ENCODE results near the gene NRXN3. TPM values are rescaled to one million over a fixed set of nuclear protein-coding genes. Genes with fewer than 3 reads are reported as not detected.

The NRXN3 gene
- total and polyA plus RNA-seq, 4 donors, result 21.9 to 73.4 (median 65.7) TPM

DNA sequence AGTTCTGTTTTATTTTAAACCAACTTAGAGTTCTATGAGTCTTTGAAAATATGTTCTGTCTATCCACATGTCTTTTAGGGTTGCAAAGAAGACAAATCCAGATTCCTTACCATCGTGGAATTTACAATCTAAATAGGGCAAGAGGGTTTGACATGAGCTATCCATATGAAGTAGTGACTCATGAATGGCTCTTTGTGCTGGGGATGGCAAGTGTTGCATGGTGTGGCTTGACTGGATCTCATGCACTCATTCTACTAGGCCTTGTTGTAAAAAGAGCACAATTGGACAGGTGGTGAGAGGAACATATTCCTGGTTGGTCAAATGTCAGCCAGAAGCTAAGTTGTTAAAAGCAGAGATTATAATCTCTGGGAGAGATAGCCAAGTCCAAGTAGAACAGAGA, 1532.0 kb downstream of the NRXN3 start:
- Histone ChIP-seq H3K27me3 (ENCODE audit: control insufficient read depth, insufficient read depth, low read length) (no peaks in the 10 kb centered on the region), H3K4me1 (ENCODE audit: control insufficient read depth, insufficient read depth, low read length) (no peaks in the 10 kb centered on the region), H3K27ac (ENCODE audit: low read depth, low read length) (no peak overlapping the region), H3K36me3 (ENCODE audit: control insufficient read depth, insufficient read depth, low read length) (no peaks in the 10 kb centered on the region), H3K9me3 (ENCODE audit: control insufficient read depth, insufficient read depth, low read length) (no peaks in the 10 kb centered on the region), H3K4me3 (ENCODE audit: low read depth, low read length) (no peak overlapping the region)
- no peak for DNase-seq (ENCODE audit: low read depth in 4 of 6, low spot score in 6 of 6)
- no CpG with 5 or more reads among the region's 1 CpG for WGBS (ENCODE audit: insufficient coverage)

GRCh38 chr14:79703209-79703608, 1533.0 kb downstream of the NRXN3 start:
- Histone ChIP-seq H3K9me3 (ENCODE audit: control insufficient read depth, insufficient read depth, low read length) (no peaks in the 10 kb centered on the region), H3K36me3 (ENCODE audit: control insufficient read depth, insufficient read depth, low read length) (no peaks in the 10 kb centered on the region), H3K27me3 (ENCODE audit: control insufficient read depth, insufficient read depth, low read length) (no peaks in the 10 kb centered on the region), H3K4me3 (ENCODE audit: low read depth, low read length) (no peak overlapping the region), H3K4me1 (ENCODE audit: control insufficient read depth, insufficient read depth, low read length) (no peaks in the 10 kb centered on the region), H3K27ac (ENCODE audit: low read depth, low read length) (no peak overlapping the region)
- DNase-seq (ENCODE audit: low read depth in 4 of 6, low spot score in 6 of 6), result no peak
- WGBS (ENCODE audit: insufficient coverage), result 100% methylated on average over 2 of the region's 7 CpGs

DNA sequence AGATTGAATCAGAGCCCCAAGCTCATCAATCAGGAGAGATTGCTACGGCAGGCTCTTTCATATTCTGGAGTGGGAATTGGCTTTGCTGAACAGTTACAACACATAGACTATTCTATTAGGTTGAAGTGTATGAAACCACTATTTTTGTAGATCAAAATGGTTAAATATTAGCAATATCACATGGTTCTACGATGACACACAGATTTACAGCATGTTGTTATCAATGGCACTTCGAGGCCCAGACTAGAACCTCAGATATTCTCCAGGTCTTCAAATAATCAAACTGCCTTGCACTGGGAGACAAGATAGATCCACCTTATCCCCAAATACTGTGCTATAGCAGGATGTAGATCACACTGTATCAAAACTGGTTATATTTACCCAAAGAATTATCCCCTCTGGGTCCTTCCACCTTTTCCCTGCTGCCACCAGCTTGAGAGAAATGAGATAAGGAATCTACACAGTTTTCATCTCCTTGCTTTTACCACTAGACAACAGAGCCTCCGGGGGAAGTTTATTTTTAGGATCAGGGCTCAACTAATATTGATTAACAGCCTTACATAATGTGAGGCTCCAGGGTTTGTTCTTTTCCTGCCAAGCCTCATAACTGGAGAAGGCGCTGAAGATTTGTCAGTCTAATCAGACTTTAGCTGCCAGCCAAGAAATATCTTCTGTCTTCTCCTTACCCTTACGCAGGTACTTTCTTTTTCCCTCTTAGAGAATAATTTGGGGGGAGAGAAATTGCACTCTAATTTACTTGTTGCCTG, 1534.1 kb downstream of the NRXN3 start:
- Histone ChIP-seq H3K9me3 (ENCODE audit: control insufficient read depth, insufficient read depth, low read length) (no peaks in the 10 kb centered on the region), H3K27me3 (ENCODE audit: control insufficient read depth, insufficient read depth, low read length) (no peaks in the 10 kb centered on the region), H3K4me1 (ENCODE audit: control insufficient read depth, insufficient read depth, low read length) (no peaks in the 10 kb centered on the region), H3K4me3 (ENCODE audit: low read depth, low read length) (no peak overlapping the region), H3K27ac (ENCODE audit: low read depth, low read length) (no peak overlapping the region), H3K36me3 (ENCODE audit: control insufficient read depth, insufficient read depth, low read length) (no peaks in the 10 kb centered on the region)
- peak in 1 of 6 donors; percentile 44 for DNase-seq (ENCODE audit: low read depth in 4 of 6, low spot score in 6 of 6)
- WGBS (ENCODE audit: insufficient coverage), result 83% methylated on average over 1 of the region's 6 CpGs

- H3K4me3 ChIP-seq (ENCODE audit: low read depth, low read length), result no peak overlapping the region
- DNase-seq (ENCODE audit: low read depth in 4 of 6, low spot score in 6 of 6), result no peak
- no peaks in the 10 kb centered on the region for H3K9me3 ChIP-seq (ENCODE audit: control insufficient read depth, insufficient read depth, low read length)
- no peak overlapping the region for H3K27ac ChIP-seq (ENCODE audit: low read depth, low read length)
- H3K36me3 ChIP-seq (ENCODE audit: control insufficient read depth, insufficient read depth, low read length), result no peaks in the 10 kb centered on the region
- 91% methylated on average over 5 of the region's 11 CpGs for WGBS (ENCODE audit: insufficient coverage)
- no peaks in the 10 kb centered on the region for H3K27me3 ChIP-seq (ENCODE audit: control insufficient read depth, insufficient read depth, low read length)
- no peaks in the 10 kb centered on the region for H3K4me1 ChIP-seq (ENCODE audit: control insufficient read depth, insufficient read depth, low read length)
These were observed 1535.1 kb downstream of the NRXN3 start for GRCh38 chr14:79705126-79705894.

GRCh38 chr14:79706382-79706781, 1536.2 kb downstream of the NRXN3 start:
- Histone ChIP-seq H3K27me3 (ENCODE audit: control insufficient read depth, insufficient read depth, low read length) (no peaks in the 10 kb centered on the region), H3K4me1 (ENCODE audit: control insufficient read depth, insufficient read depth, low read length) (no peaks in the 10 kb centered on the region), H3K36me3 (ENCODE audit: control insufficient read depth, insufficient read depth, low read length) (no peaks in the 10 kb centered on the region), H3K27ac (ENCODE audit: low read depth, low read length) (no peak overlapping the region), H3K9me3 (ENCODE audit: control insufficient read depth, insufficient read depth, low read length) (no peaks in the 10 kb centered on the region), H3K4me3 (ENCODE audit: low read depth, low read length) (no peak overlapping the region)
- DNase-seq (ENCODE audit: low read depth in 4 of 6, low spot score in 6 of 6), result peak in 1 of 6 donors; percentile 47
- no CpG with 5 or more reads among the region's 2 CpGs for WGBS (ENCODE audit: insufficient coverage)

- H3K9me3 ChIP-seq (ENCODE audit: control insufficient read depth, insufficient read depth, low read length), result no peaks in the 10 kb centered on the region
- no peak overlapping the region for H3K27ac ChIP-seq (ENCODE audit: low read depth, low read length)
- peak in 1 of 6 donors; percentile 73 for DNase-seq (ENCODE audit: low read depth in 4 of 6, low spot score in 6 of 6)
- no peaks in the 10 kb centered on the region for H3K4me1 ChIP-seq (ENCODE audit: control insufficient read depth, insufficient read depth, low read length)
- no peaks in the 10 kb centered on the region for H3K27me3 ChIP-seq (ENCODE audit: control insufficient read depth, insufficient read depth, low read length)
- H3K36me3 ChIP-seq (ENCODE audit: control insufficient read depth, insufficient read depth, low read length), result no peaks in the 10 kb centered on the region
- no peak overlapping the region for H3K4me3 ChIP-seq (ENCODE audit: low read depth, low read length)
- no CpG with 5 or more reads among the region's 9 CpGs for WGBS (ENCODE audit: insufficient coverage)
These were observed 1538.5 kb downstream of the NRXN3 start for GRCh38 chr14:79708426-79709388.

GRCh38 chr14:79709573-79709972, 1539.4 kb downstream of the NRXN3 start:
- DNase-seq (ENCODE audit: low read depth in 4 of 6, low spot score in 6 of 6), result peak in 1 of 6 donors; percentile 77
- Histone ChIP-seq H3K9me3 (ENCODE audit: control insufficient read depth, insufficient read depth, low read length) (no peaks in the 10 kb centered on the region), H3K27ac (ENCODE audit: low read depth, low read length) (no peak overlapping the region), H3K36me3 (ENCODE audit: control insufficient read depth, insufficient read depth, low read length) (no peaks in the 10 kb centered on the region), H3K4me3 (ENCODE audit: low read depth, low read length) (no peak overlapping the region), H3K4me1 (ENCODE audit: control insufficient read depth, insufficient read depth, low read length) (no peaks in the 10 kb centered on the region), H3K27me3 (ENCODE audit: control insufficient read depth, insufficient read depth, low read length) (no peaks in the 10 kb centered on the region)
- no CpG with 5 or more reads among the region's 3 CpGs for WGBS (ENCODE audit: insufficient coverage)

DNA sequence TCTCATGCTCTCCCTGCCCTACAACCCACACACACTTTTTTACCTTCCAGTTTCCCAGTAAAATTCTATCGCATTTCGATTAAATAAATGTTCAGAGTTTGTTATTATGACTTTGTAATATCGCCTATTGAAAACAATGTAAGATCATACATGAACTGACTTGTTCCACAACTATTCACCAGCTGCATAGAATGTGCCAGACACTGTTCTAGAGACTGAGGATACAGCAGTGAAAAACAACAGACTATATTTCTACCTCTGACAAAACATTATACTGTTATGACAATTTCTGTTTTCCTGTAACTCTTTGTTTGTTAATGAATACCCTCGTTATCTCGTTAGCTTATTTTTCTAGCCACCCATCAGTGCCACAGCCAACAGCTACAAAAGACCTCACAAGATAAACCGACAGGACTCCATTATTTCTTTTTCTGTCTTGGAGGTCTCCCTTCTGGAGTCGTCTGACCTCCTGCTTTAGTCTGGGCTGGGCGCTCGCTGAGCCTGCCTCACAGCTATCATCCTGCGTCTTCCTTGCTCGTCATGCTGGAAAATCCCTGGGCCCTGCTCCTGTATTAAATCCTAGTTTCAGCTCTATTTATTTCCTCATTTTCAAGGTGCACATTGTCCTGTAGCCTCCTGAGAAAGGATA, 1542.3 kb downstream of the NRXN3 start:
- no peaks in the 10 kb centered on the region for H3K4me1 ChIP-seq (ENCODE audit: control insufficient read depth, insufficient read depth, low read length)
- 44% methylated on average over 8 of the region's 11 CpGs for WGBS (ENCODE audit: insufficient coverage)
- H3K4me3 ChIP-seq (ENCODE audit: low read depth, low read length), result no peak overlapping the region
- H3K27ac ChIP-seq (ENCODE audit: low read depth, low read length), result no peak overlapping the region
- H3K27me3 ChIP-seq (ENCODE audit: control insufficient read depth, insufficient read depth, low read length), result no peaks in the 10 kb centered on the region
- H3K9me3 ChIP-seq (ENCODE audit: control insufficient read depth, insufficient read depth, low read length), result no peaks in the 10 kb centered on the region
- H3K36me3 ChIP-seq (ENCODE audit: control insufficient read depth, insufficient read depth, low read length), result no peaks in the 10 kb centered on the region
- DNase-seq (ENCODE audit: low read depth in 4 of 6, low spot score in 6 of 6), result no peak
